Inflammatory macrophage treated with lipopolysaccharide for 1 hour (primary cell): Measurements from ENCODE around the gene RASD1.

Experiments
- DNase-seq, 2 donors: peaks; one replicate each; pipeline ENCODE4 v3.0.0-alpha.2; 2020 to 2022

The RASD1 gene

GRCh38 chr17:17496189-17497064, at the start of gene RASD1:
RASD1 (minus strand) TSS chr17:17496395; CDS start chr17:17496181, 214 bp downstream.
- peak; percentile 81 to 92 for DNase-seq

- DNase-seq: no peak
These were observed 49.8 kb upstream of the RASD1 start for GRCh38 chr17:17545984-17546383.

GRCh38 chr17:17545031-17545820, 49.0 kb upstream of the RASD1 start:
- no peak for DNase-seq

- no peak for DNase-seq
These were observed 46.9 kb upstream of the RASD1 start for GRCh38 chr17:17542906-17543635.

- DNase-seq: no peak
These were observed 45.4 kb upstream of the RASD1 start for GRCh38 chr17:17541640-17542001.

GRCh38 chr17:17540935-17541639, 44.9 kb upstream of the RASD1 start:
- no peak for DNase-seq

GRCh38 chr17:17540278-17540906, 44.2 kb upstream of the RASD1 start:
- DNase-seq: no peak

GRCh38 chr17:17539591-17539990, 43.4 kb upstream of the RASD1 start:
- no peak for DNase-seq

- peak; percentile 5 to 20 for DNase-seq
These were observed 42.5 kb upstream of the RASD1 start for GRCh38 chr17:17538417-17539391.

- no peak for DNase-seq
These were observed 41.3 kb upstream of the RASD1 start for GRCh38 chr17:17537311-17538099.

- no peak for DNase-seq
These were observed 40.5 kb upstream of the RASD1 start for GRCh38 chr17:17536702-17537101.

GRCh38 chr17:17535957-17536356, 39.8 kb upstream of the RASD1 start:
- no peak for DNase-seq

- DNase-seq: no peak
These were observed 37.8 kb upstream of the RASD1 start for GRCh38 chr17:17533901-17534441.

- no peak for DNase-seq
These were observed 36.8 kb upstream of the RASD1 start for GRCh38 chr17:17532991-17533390.

GRCh38 chr17:17531156-17531555, 35.0 kb upstream of the RASD1 start:
- DNase-seq: no peak

GRCh38 chr17:17528696-17529652, 32.8 kb upstream of the RASD1 start:
- DNase-seq: no peak

GRCh38 chr17:17527956-17528500, 31.8 kb upstream of the RASD1 start:
- DNase-seq: no peak

GRCh38 chr17:17527534-17527933, 31.3 kb upstream of the RASD1 start:
- DNase-seq: no peak
